GM19025 (cell line): ENCODE data around the gene HYI.

Experiments
- ATAC-seq: cut with Tn5 transposase; IDR thresholded peaks from one replicate; pipeline ENCODE4 v1.9.1; 2021; ENCODE audit warnings: mild to moderate bottlenecking, low read depth, moderate library complexity; ENCODE audit not compliant: unreplicated experiment

The HYI gene

DNA sequence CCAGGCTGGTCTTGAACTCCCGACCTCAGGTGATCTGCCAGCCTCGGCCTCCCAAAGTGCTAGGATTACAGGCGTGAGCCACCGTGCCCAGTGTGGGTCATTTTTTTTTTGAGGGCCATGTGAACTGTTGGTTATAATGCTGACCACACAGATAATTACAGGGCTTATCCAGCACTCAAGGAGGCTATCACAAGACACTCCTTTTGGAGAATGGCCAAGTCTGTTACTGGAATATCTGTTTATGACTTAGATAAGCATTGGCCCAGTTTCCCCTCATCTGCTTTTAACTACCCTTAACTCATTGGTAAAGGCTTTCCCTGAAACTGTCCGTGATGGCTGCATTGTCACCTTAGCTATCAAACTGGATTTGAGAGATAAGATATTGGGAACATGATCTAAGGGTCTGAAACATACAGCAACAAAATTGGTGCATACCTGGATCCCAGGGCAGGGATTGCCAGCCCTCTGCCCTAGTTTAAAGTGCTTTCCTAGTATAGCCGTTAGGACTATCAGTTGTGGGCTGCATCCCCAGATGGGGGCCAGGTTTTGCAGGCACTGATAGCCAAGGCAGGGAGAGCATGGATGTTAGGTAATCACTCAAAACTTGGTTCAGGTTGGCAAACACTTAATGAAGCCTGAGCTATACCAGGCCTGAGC, 48.4 kb downstream of the HYI start:
- ATAC-seq, result no peak

DNA sequence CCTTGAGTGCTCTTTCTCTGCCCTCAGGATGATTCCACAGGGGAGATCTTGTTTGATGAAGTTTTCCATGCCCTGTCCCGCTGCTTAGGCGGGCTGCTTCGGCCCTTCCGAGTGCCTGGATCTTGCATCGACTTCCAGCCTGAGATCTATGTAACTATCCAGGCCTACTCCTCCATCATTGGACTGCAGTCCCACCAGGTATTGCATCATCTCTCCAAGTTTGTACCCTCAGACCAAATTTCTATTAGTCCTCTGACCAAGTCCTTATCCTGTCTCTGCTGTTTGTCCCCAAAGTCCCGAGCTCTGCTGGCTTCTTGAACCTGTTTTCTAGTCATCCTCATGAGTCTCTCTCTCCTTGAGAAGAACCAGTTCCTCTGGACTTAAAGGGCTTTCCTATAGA, 49.4 kb downstream of the HYI start:
- ATAC-seq, result no peak

DNA sequence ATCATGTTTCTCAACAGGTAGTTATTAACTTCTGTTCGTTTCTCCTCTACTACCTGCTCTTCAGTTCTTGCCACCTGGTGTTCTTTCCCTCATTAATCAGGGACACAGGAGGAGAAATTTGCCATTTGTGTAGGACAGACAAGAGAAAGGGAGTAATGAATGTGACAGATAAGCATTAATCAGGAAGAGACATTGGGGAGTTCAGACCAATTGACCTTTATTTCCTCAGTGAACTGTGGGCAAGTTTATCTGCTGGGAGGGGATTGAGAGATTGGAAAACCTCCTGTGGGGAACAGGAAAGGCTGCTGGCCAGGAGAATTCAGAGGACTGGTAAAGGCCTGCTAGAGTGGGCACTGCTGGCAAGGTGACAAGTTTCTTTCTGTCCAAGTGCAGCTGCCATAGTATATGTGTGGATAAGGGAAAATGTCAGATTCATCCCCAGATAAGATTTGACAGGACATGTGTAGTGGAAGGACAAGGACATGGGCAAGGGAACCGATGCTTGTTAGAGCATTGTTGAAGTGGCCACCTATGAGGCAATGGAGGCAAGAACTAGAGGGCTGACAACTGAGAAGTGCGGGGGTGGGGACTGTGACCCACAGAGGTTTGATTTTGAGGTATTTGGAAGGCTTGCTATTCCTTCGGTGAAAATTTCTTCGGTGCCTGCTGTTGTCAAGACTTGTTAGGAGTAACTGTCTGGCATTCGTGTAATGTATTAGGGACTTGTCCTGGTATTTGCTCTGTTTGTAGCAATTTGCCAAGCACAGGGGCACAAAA, 51.5 kb downstream of the HYI start:
- ATAC-seq, result no peak
